WI38 (cell line): Measurements from ENCODE around the gene MAP3K14.

Experiments used
- H3K4me3 ChIP-seq: 2 replicates; pipeline ENCODE4 v1.5.1; 2011; ENCODE audit warnings: low read depth, mild to moderate bottlenecking, control low read depth, low read length
- TF ChIP-seq, protein P1 (sequence below): IDR thresholded peaks from 2 replicates; pipeline ENCODE4 v1.5.1; 2012; ENCODE audit warnings: low read depth, mild to moderate bottlenecking, control low read depth, low read length

Gene MAP3K14

DNA sequence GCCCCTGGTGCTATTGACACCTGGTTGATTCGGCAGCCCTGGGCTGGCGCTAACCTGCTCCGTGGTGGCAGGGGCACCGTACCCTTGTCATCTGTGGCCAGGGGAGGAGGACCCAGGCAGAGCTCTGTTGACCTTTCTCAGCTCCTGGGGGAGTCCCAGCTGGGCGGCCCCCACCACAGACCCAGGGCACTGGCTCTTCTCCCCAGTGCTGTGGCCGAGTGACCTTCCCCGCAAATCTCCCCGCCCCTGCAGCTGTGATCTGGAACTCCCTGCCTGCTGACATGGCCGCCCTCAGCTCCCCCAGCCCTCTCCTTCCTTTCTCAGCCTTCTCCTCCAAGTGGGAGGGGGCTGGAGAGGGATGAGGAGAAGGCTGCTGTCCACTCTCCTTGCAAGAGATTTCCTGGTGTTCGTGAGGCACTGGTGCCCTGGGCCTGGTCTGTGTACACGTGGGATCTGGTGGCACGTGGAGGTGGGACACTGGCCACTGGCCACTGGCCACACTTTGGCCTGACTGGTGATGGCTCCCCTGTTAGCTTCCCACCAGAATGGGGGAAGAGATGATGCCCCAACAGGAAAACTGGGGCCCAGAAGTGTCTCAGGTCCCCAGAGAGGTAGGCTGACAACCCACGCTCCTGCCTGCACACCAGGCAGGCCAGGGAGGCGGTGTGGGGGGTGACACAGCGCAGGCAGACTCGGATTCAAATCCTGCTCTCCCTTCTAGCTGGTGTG, 87.0 kb downstream of the MAP3K14 start:
- H3K4me3 ChIP-seq, result no peak overlapping the region
- TF ChIP-seq, protein P1, sequence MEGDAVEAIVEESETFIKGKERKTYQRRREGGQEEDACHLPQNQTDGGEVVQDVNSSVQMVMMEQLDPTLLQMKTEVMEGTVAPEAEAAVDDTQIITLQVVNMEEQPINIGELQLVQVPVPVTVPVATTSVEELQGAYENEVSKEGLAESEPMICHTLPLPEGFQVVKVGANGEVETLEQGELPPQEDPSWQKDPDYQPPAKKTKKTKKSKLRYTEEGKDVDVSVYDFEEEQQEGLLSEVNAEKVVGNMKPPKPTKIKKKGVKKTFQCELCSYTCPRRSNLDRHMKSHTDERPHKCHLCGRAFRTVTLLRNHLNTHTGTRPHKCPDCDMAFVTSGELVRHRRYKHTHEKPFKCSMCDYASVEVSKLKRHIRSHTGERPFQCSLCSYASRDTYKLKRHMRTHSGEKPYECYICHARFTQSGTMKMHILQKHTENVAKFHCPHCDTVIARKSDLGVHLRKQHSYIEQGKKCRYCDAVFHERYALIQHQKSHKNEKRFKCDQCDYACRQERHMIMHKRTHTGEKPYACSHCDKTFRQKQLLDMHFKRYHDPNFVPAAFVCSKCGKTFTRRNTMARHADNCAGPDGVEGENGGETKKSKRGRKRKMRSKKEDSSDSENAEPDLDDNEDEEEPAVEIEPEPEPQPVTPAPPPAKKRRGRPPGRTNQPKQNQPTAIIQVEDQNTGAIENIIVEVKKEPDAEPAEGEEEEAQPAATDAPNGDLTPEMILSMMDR, result no peak

DNA sequence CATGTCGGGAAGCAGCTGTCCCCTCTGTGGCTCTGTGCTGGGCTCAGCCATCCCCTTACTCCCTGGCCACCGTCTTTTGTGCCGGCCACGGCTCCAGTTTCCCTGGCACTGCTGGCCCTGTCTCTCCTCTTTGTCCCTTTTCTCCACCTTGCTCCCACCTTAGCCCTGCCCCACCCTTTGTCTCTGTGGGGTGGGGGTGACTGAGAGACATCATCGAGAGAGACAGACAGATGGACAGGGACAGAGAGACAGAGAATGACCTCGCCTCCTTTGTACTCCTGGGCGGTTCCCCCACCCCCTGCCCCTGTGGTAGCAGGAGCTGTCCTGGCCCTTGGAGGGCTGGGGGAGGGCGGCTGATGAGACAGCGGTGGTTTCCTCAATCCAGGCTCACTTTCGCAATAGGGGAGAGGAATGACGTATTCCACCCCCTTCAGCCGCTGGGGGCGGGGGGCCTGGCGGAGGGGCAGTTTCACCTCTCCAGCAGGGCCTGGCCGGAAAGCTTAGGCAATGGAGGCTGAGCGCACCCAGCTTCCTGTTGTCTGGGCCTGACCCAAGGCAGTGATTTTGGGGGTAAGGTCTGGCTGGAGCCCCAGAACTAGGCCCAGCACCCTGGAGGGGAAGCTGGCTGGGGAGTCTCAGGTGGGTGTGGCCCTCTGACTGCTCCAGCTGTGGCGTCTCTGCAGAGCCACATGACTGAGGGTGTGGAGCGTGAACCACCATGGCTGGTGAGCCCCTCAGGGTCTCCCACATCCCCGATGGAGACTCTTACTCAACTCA, 87.9 kb downstream of the MAP3K14 start:
- TF ChIP-seq, protein P1, result no peak
- peak overlapping the region; percentile 28; the same call in 1 of the 2 replicates for H3K4me3 ChIP-seq

DNA sequence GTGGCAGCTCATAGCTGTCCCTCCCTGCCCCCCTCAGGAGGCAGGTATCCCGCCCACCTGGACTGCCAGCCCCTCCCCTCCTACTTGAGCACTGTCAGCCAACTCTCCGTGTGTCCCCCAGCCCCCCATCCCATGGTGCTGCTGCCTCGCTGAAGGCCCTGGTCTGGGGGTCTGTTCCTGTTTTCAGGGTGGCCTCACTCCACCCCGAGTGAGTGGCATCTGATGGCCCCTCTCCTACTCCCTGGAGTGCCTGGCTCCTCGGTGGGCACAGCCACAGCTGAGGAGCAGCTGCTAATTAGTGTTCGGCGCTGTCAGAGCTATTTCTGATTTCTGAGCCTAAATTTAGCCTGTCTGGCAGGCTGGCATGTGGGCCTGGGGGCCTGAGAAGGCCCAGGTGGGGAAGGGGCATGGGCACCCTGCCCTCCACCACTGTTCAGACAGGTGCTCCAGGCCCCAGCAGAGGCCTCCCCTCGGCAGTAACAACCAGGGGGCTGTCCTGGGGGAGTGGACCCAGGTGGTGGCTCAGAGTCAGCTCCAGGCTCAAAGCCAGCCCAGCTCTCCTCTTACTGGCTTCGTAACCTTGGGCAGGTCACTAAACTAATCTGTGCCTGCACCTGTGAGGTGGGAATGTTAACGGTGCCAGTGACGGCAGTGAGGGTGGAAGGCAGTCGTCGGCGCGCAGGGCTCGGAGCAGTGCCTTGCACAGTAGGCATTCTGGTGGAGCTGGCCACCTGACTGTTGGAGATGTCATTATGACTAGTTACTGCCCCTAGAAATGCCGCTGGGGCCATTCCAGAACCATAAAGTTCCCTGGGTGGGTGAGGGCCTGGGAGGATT, 88.7 kb downstream of the MAP3K14 start:
- TF ChIP-seq, protein P1, result no peak
- H3K4me3 ChIP-seq, result no peak overlapping the region

DNA sequence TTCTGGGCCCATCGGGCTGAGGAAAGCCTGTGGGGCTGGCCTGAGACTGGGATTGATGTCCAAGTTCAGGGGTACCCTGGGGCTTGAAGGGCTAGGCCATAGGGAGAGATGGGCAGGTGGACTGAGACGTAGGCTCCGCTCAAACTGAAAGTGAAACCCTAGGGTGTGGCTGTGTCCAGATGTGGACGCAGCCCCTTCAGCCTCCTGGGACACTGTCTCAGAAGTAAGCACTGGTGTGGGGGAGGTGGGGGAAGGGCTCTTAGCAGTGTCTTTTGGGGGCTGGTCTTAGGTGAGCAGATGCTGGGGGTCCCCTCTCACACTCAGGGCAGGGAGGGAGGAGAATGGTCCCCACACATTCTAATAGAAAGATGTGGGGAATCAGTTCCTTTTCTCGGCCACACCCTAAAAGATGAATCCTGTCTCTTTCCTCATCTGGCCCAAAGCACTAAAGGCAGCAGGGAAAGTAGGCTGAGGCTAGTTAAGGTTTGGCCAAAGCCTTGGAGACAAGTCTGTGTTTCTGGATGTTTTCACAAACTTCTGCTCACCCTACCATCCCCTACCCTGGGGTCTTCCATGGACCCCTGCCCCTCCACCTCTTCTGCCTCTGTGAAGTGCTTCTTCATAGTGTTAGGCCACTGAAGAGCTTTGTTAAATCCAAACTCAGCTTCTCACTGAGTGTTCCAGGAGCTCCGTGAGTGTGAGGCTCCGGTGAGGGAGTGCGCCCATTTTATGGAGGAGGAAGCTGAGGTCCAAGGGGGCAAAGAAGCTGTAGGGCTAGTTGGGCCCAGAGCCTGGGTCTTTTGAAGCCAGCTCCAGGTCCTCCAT, 89.5 kb downstream of the MAP3K14 start:
- TF ChIP-seq, protein P1, result no peak
- H3K4me3 ChIP-seq, result no peak overlapping the region

DNA sequence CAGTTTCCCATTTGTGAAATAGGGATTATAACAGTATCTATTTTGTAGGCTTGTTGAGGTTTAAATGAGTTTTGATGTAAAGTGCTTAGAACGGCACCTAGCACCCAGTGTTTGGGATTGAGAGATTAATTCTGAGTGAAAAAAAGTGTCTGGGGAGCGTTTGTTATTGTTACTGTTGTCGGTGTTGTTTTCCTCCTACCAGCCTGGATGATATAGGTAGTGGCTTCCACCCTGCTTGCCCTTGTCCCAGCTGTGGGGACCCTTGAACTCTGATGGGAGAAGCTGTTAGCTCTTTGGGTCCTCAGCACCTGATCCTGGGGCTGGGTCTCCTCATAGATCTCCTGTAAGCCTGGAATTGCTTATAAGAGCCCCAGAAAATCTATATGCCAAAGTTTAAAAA, 90.2 kb downstream of the MAP3K14 start:
- no peak overlapping the region for H3K4me3 ChIP-seq
- TF ChIP-seq, protein P1, result no peak

DNA sequence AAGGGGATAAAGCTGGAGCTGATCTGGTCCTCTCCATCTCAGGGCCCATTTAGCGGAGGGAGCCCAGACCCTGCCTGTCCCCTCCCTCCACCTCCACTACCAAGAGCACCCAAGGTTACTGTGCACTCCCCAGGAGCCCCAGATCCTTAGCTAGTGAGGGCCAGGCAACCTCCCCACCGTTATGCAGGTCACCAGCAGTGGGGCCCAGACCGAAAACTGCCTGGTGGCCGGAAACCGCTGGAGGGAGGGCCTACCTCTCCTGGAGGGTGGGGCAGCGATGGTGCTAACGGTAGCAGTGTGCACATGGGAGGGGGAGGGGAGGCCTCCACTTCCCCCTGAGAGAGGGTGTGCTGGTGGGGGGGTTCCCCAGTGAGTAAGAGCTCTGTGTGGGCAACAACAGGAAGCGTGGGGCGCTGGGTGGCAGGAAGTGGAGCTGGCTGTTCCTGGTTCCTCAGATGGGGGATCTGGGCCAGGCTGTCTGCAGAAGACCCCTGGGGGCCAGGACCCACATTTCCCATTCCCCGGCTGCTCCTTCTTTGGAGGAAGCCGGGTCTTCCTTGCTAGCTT, 90.8 kb downstream of the MAP3K14 start:
- no peak overlapping the region for H3K4me3 ChIP-seq
- TF ChIP-seq, protein P1, result no peak
